Gastroesophageal sphincter (tissue), 3 donors: Measurements from ENCODE around the gene AMHR2.

Experiments used
- CTCF ChIP-seq, 4 experiments: fragments of 200-600 bp in 2 of 4; fragments of 450-650 bp in 2 of 4; sonication (generic) in 1 of 4; IDR thresholded peaks; one replicate each; pipeline ENCODE4 v1.5.1; 2017 to 2019; ENCODE audit warnings: antibody characterized with exemption in 4 of 4, mild to moderate bottlenecking in 2 of 4, moderate library complexity in 2 of 4
- POLR2A ChIP-seq, 2 donors: fragments of 450-650 bp; IDR thresholded peaks; one replicate each; pipeline ENCODE4 v1.6.1; 2017; ENCODE audit warnings: antibody characterized with exemption in 2 of 2, mild to moderate bottlenecking in 2 of 2, moderate library complexity in 1 of 2
- POLR2AphosphoS5 ChIP-seq: sonication (generic); formaldehyde crosslinking; IDR thresholded peaks from one replicate; pipeline ENCODE4 v1.6.1; 2017; ENCODE audit warnings: antibody characterized with exemption

DNA sequence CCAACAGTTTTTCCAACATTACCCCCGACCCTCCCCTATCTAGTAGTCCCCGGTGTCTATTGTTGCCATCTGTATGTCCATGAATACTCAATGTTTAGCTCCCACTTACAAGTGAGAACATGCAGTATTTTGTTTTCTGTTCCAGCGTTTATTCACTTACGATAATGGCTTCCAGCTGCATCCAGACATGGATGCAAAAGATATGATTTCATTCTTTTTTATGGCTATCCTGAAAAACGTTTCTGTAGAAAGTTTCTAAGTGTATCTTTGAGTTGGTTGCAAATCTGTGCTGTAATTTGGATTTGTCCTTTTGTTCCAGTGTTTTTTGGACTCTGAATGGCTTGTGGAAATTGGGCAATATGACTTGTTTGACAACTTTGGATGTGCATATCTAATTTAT lies 31.9 kb upstream of the AMHR2 start:
- TF ChIP-seq POLR2A (IDR thresholded peaks at IDR 0.05) (no peak), CTCF (IDR thresholded peaks at IDR 0.05) (no peak), POLR2AphosphoS5 (no peak)
